Stimulated activated CD4-positive, alpha-beta T cell treated with anti-CD3 and anti-CD28 coated beads, Interleukin-12 subunit alpha, Interleukin-12 subunit beta, amount 100 ng/mL, for 48 hours (primary cell): ENCODE data around the gene ZFP92.

Experiments
- DNase-seq, 3 donors: peaks; one replicate each; pipeline ENCODE4 v3.0.0-alpha.2; 2020; ENCODE audit warnings: low read depth in 2 of 3, low spot score in 1 of 3

Gene ZFP92

GRCh38 chrX:153438532-153438931, 27.3 kb downstream of the ZFP92 start:
- no peak for DNase-seq

GRCh38 chrX:153439977-153440376, 28.7 kb downstream of the ZFP92 start:
- no peak for DNase-seq

- DNase-seq = no peak
Observed at GRCh38 chrX:153440556-153441135, 29.4 kb downstream of the ZFP92 start.

- DNase-seq = no peak
Observed at GRCh38 chrX:153441296-153441695, 30.0 kb downstream of the ZFP92 start.

GRCh38 chrX:153441981-153442380, 30.7 kb downstream of the ZFP92 start:
- no peak for DNase-seq

- no peak for DNase-seq
Observed at GRCh38 chrX:153442463-153442862, 31.2 kb downstream of the ZFP92 start.

GRCh38 chrX:153443476-153444332, 32.4 kb downstream of the ZFP92 start:
- DNase-seq = no peak

- no peak for DNase-seq
Observed at GRCh38 chrX:153444333-153445011, 33.2 kb downstream of the ZFP92 start.

GRCh38 chrX:153445106-153445855, 34.0 kb downstream of the ZFP92 start:
- no peak for DNase-seq

GRCh38 chrX:153445856-153446635, 34.8 kb downstream of the ZFP92 start, which contains the start of gene TREX2:
Gene TREX2, minus strand, starts transcription at chrX:153446056. Its CDS starts 626 bp downstream, at chrX:153445430.
- DNase-seq = no peak

GRCh38 chrX:153446636-153446936, 35.3 kb downstream of the ZFP92 start:
- no peak for DNase-seq

- no peak for DNase-seq
Observed at GRCh38 chrX:153446950-153447580, 35.8 kb downstream of the ZFP92 start.

GRCh38 chrX:153447581-153447960, 36.3 kb downstream of the ZFP92 start:
- no peak for DNase-seq

GRCh38 chrX:153448556-153449367, 37.5 kb downstream of the ZFP92 start:
- DNase-seq = no peak

GRCh38 chrX:153449368-153450113, 38.3 kb downstream of the ZFP92 start:
- no peak for DNase-seq

- no peak for DNase-seq
Observed at GRCh38 chrX:153450114-153450948, 39.1 kb downstream of the ZFP92 start.

- DNase-seq = no peak
Observed at GRCh38 chrX:153450949-153451277, 39.6 kb downstream of the ZFP92 start.
